ENCODE measurements around the gene CROCC. TPM values are rescaled to one million over a fixed set of nuclear protein-coding genes. Genes with fewer than 3 reads are reported as not detected.

Gene CROCC
- total and polyA plus RNA-seq, 8 donors: 14.0 to 942 (median 29.9) TPM

DNA sequence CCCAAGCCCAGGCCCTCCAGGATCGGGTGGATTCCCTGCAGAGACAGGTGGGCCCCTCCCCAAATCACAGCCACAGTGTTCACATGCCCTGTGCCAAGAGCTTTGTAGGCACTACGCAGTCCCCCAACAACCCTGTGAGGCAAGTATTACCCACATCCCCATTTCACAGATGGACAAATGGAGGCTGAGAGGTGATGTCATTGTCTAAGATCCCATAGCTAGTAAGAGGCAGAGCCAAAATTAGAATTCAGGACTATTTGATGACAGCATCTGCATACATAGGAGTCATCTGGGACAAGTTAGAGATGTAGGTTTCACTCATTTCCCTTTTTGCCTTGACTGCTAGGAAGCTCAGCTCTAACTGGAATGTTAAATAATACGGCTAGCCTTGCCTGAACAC, 46.6 kb downstream of the CROCC start:
- Histone ChIP-seq H3K27ac (no peak overlapping the region), H3K4me1 (peaks cover 0 to 28% (median 13%) of the 10 kb centered on the region in 4 donors), H3K36me3 (peaks cover 10 to 61% (median 46%) of the 10 kb centered on the region in 4 donors), H3K27me3 (no peaks in the 10 kb centered on the region), H3K9me3 (no peaks in the 10 kb centered on the region), H3K4me3 (no peak overlapping the region)
- intact Hi-C loops (cut with DNase I; ENCODE audit: low total_unique reads): loop anchor here (10.0 kb wide), 1 partner anchor 66 kb away; no protein-coding TSS in a partner anchor
- 93 to 98% (median 95%) methylated on average over 2 to 3 of the region's 3 CpGs for WGBS, 5 donors
- TF ChIP-seq, protein P1, sequence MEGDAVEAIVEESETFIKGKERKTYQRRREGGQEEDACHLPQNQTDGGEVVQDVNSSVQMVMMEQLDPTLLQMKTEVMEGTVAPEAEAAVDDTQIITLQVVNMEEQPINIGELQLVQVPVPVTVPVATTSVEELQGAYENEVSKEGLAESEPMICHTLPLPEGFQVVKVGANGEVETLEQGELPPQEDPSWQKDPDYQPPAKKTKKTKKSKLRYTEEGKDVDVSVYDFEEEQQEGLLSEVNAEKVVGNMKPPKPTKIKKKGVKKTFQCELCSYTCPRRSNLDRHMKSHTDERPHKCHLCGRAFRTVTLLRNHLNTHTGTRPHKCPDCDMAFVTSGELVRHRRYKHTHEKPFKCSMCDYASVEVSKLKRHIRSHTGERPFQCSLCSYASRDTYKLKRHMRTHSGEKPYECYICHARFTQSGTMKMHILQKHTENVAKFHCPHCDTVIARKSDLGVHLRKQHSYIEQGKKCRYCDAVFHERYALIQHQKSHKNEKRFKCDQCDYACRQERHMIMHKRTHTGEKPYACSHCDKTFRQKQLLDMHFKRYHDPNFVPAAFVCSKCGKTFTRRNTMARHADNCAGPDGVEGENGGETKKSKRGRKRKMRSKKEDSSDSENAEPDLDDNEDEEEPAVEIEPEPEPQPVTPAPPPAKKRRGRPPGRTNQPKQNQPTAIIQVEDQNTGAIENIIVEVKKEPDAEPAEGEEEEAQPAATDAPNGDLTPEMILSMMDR (IDR thresholded peaks at IDR 0.05): no peak
- TF ChIP-seq POLR2A (IDR thresholded peaks at IDR 0.05) (no peak), POLR2AphosphoS5 (IDR thresholded peaks at IDR 0.05) (no peak), EP300 (IDR thresholded peaks at IDR 0.05) (no peak)
- DNase-seq: no peak

DNA sequence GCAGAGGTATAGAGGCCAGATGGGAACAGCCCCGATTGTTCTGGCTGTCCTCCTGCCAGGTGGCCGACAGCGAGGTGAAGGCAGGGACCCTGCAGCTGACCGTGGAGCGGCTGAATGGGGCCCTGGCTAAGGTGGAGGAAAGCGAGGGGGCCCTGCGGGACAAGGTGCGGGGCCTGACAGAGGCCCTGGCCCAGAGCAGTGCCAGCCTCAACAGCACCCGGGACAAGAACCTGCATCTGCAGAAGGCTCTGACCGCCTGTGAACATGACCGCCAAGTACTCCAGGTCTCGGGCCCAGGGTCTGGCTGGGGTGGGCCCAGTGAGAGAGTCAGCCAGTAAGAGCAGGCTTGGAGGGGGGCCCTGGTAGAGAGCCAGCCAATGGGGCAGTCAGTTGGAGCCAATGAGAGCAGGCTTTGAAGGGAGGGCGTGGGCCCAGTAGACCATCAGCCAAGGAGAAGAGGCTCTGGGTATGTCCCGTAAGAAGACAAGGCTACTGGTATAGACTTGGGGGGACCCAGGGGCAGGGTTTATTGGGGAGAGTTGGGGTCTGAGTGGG, 47.4 kb downstream of the CROCC start:
- H3K4me1 ChIP-seq: peaks cover 0 to 25% (median 13%) of the 10 kb centered on the region in 4 donors
- DNase-seq: peak in 1 of 2 donors; percentile 53
- 79 to 94% (median 90%) methylated on average over 14 of the region's 14 CpGs for WGBS, 5 donors
- no peaks in the 10 kb centered on the region for H3K9me3 ChIP-seq
- no peaks in the 10 kb centered on the region for H3K27me3 ChIP-seq
- intact Hi-C loops (cut with DNase I; ENCODE audit: low total_unique reads): loop anchor here (10.0 kb wide), 1 partner anchor 66 kb away; no protein-coding TSS in a partner anchor
- H3K36me3 ChIP-seq: peaks cover 10 to 61% (median 46%) of the 10 kb centered on the region in 4 donors
- no peak for TF ChIP-seq POLR2AphosphoS5 (IDR thresholded peaks at IDR 0.05)
- TF ChIP-seq, protein P1 (IDR thresholded peaks at IDR 0.05): no peak
- no peak for TF ChIP-seq POLR2A (IDR thresholded peaks at IDR 0.05)
- TF ChIP-seq EP300 (IDR thresholded peaks at IDR 0.05): no peak
- H3K4me3 ChIP-seq: no peak overlapping the region
- no peak overlapping the region for H3K27ac ChIP-seq

DNA sequence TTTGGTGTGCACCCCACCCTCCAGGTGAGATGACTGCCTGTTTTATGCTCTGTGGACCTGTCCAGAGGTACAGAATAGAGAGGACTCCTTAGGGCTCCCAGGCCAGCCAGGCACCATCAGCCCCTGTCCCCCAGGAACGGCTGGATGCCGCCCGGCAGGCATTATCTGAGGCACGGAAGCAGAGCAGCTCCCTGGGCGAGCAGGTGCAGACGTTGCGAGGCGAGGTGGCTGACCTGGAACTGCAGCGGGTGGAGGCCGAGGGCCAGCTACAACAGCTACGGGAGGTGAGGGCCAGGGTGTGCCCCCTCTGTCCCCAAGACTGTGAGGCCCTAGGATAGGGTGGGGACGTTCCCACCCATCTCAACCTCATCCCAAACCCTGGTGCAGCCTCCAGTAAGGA, 47.9 kb downstream of the CROCC start:
- H3K4me3 ChIP-seq: no peak overlapping the region
- H3K9me3 ChIP-seq: no peaks in the 10 kb centered on the region
- H3K4me1 ChIP-seq: peaks cover 0 to 25% (median 13%) of the 10 kb centered on the region in 4 donors
- WGBS, 5 donors: 83 to 93% (median 89%) methylated on average over 5 to 12 of the region's 12 CpGs
- TF ChIP-seq EP300 (IDR thresholded peaks at IDR 0.05): no peak
- no peak for TF ChIP-seq POLR2AphosphoS5 (IDR thresholded peaks at IDR 0.05)
- intact Hi-C loops (cut with DNase I; ENCODE audit: low total_unique reads): loop anchor here (10.0 kb wide), 1 partner anchor 65 kb away; no protein-coding TSS in a partner anchor
- H3K27ac ChIP-seq: no peak overlapping the region
- H3K27me3 ChIP-seq: no peaks in the 10 kb centered on the region
- no peak for DNase-seq
- peaks cover 10 to 61% (median 46%) of the 10 kb centered on the region in 4 donors for H3K36me3 ChIP-seq

DNA sequence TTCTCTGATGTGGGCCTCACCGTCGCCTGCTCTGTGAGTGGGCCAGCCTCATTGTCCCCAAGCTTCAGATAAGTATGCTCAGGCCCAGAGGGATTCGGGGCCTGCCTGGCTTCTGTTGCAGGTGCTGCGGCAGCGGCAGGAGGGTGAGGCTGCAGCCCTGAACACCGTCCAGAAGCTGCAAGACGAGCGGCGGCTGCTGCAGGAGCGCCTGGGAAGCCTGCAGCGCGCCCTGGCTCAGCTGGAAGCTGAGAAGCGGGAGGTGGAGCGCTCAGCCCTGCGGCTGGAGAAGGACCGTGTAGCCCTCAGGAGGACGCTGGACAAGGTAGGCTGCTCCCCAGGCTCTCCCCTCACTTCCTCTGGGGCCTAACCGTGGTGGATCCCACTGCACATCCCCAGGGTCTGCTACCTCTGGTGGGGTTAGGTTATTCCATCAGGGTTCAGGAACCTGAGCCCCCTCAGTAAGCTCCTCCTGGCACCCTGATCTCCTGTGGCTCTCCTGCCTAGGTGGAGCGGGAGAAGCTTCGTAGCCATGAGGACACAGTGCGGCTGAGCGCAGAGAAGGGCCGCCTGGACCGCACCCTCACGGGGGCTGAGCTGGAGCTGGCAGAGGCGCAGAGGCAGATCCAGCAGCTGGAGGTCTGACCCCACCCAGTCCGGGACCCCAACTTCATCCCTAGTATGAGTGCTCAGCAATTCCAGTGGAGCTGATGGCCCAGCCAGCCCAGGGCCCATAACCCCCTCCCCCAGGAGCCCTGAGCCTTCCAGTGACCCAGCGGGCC, 48.6 kb downstream of the CROCC start:
- Histone ChIP-seq H3K36me3 (peaks cover 10 to 59% (median 41%) of the 10 kb centered on the region in 4 donors), H3K4me1 (peaks cover 0 to 25% (median 15%) of the 10 kb centered on the region in 4 donors), H3K27me3 (no peaks in the 10 kb centered on the region), H3K9me3 (no peaks in the 10 kb centered on the region), H3K4me3 (no peak overlapping the region), H3K27ac (no peak overlapping the region)
- 84 to 97% (median 94%) methylated on average over 24 to 28 of the region's 28 CpGs for WGBS, 5 donors
- TF ChIP-seq POLR2A (IDR thresholded peaks at IDR 0.05) (no peak), EP300 (IDR thresholded peaks at IDR 0.05) (no peak), POLR2AphosphoS5 (IDR thresholded peaks at IDR 0.05) (no peak)
- TF ChIP-seq, protein P1 (IDR thresholded peaks at IDR 0.05): no peak
- intact Hi-C loops (cut with DNase I; ENCODE audit: low total_unique reads): no loop called here
- DNase-seq: no peak
